Measurements from ENCODE around the gene SPG11.
"Not testable (repeated sequence)": the region's sequence is repeated elsewhere in the genome, so short reads cannot be mapped to it uniquely, and the experiment has no call there.

The SPG11 gene

DNA sequence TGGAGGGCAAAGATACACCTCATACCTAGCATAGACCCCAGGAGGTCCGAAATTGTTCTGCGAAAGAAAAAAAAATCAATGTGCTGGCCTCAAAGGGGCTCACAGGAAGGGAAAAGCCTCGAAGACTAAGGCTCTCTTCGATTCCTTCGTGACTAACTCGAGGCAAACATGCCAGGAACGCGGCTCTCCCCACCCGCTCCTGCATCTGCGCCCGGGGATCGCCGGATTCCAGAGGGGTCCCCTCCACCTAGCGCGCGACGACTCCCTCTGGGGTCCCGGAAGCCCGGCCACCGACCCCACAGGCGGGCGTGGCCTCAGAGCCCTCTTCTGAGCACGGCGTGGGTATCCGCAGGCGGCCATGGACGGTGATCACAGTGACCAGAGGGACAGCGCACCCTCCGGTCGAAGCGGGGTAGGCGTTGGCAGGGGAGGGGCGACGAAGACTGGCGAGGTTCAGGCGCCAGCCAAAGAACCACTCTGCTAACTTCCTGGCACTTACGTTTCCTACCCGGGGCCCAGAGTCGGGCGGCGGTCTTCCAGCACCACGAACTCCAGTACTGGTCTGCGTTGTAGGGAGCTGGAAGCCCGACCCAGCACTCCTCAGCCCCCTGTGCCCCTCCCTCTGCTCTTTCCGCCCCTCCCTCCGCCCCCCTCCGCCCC is 127.0 kb downstream of the SPG11 start:
- H3K4me3 ChIP-seq (replicated peaks in 1 of 2; ENCODE audit: low read depth in 2 of 2, low read length in 2 of 2) = peak overlapping the region; percentile 76 to 77
- TF ChIP-seq, protein P1, sequence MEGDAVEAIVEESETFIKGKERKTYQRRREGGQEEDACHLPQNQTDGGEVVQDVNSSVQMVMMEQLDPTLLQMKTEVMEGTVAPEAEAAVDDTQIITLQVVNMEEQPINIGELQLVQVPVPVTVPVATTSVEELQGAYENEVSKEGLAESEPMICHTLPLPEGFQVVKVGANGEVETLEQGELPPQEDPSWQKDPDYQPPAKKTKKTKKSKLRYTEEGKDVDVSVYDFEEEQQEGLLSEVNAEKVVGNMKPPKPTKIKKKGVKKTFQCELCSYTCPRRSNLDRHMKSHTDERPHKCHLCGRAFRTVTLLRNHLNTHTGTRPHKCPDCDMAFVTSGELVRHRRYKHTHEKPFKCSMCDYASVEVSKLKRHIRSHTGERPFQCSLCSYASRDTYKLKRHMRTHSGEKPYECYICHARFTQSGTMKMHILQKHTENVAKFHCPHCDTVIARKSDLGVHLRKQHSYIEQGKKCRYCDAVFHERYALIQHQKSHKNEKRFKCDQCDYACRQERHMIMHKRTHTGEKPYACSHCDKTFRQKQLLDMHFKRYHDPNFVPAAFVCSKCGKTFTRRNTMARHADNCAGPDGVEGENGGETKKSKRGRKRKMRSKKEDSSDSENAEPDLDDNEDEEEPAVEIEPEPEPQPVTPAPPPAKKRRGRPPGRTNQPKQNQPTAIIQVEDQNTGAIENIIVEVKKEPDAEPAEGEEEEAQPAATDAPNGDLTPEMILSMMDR (IDR thresholded peaks at IDR 0.05; ENCODE audit: low read depth, low read length) = peak; percentile 51
- DNase-seq (ENCODE audit: low read depth in 2 of 2) = peak in 1 of 2 donors; percentile 75

DNA sequence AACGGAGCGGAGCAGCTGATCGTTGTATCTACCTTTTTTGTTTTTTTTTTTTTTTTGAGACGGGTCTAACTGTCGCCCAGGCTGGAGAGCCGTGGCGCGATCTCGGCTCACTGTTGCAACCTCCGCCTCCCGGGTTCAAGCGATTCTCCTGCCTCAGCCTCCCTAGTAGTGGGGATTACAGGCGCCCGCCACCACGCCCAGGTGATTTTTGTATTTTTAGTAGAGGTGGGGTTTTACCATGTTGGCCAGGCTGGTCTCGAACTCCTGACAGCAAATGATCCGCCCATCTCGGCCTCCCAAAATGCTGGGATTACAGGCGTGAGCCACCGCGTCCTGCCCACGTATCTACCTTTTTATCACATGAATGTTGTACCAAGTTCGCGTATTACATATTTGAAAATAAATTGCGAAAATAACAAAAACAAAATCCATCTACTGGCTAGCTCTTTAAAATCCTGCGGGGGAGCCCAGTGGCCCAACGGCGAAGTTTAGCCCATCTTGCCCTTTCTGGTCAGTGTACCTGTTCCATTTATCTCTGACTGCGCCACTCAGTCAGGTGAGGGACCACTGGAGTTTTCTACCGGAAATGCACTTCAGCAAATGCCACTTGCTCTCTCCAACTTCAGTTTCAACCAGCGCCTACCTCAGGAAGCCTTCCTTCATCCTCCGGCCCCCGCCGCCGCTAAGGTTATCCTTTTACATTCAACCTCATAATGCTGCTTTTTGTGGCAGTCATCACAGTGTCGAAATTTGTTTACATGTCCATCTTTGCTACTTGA is 127.8 kb downstream of the SPG11 start:
- TF ChIP-seq, protein P1 (IDR thresholded peaks at IDR 0.05; ENCODE audit: low read depth, low read length) = no peak
- no peak for DNase-seq (ENCODE audit: low read depth in 2 of 2)
- H3K4me3 ChIP-seq (replicated peaks in 1 of 2; ENCODE audit: low read depth in 2 of 2, low read length in 2 of 2) = peak overlapping the region; percentile 76 to 77

DNA sequence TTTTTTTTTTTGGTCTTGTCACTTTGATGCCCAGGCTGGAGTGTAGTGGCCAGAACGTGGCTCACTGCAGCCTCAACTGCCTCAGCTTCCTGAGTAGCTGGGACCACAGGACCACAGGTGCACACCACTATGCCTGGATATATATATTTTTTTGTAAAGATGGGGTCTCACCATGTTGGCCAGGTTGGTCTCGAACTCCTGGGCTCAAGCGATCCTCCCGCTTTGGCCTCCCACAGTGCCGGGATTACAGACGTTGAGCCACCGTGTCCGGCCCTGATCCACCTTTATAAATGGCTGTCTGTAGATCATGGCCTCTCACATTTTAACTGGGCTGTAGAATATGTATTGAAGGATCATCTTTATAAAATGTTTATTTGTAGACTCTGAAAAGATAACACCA is 128.4 kb downstream of the SPG11 start:
- TF ChIP-seq, protein P1 (IDR thresholded peaks at IDR 0.05; ENCODE audit: low read depth, low read length) = no peak
- DNase-seq (ENCODE audit: low read depth in 2 of 2) = no peak
- no peak overlapping the region for H3K4me3 ChIP-seq (replicated peaks in 1 of 2; ENCODE audit: low read depth in 2 of 2, low read length in 2 of 2)

DNA sequence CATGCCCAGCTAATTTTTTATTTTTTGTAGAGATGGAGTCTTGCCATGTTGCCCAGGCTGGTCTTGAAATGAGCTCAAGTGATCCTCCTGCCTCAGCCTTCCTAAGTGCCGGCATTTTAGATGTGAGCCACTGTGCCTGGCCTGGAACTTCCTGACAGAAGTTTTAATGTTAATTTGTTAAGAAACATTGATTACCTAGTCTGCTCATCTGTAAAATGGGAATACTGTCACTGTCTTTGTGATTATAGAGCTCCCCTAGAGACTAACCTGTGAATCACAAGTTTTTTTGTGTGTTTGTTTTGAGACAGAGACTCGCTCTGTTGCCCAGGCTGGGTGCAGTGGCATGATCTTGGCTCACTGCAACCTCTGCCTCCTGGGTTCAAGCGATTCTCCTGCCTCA is 130.8 kb downstream of the SPG11 start:
- DNase-seq (ENCODE audit: low read depth in 2 of 2) = no peak
- H3K4me3 ChIP-seq (replicated peaks in 1 of 2; ENCODE audit: low read depth in 2 of 2, low read length in 2 of 2) = no peak overlapping the region
- TF ChIP-seq, protein P1 (IDR thresholded peaks at IDR 0.05; ENCODE audit: low read depth, low read length) = peak; percentile 13

DNA sequence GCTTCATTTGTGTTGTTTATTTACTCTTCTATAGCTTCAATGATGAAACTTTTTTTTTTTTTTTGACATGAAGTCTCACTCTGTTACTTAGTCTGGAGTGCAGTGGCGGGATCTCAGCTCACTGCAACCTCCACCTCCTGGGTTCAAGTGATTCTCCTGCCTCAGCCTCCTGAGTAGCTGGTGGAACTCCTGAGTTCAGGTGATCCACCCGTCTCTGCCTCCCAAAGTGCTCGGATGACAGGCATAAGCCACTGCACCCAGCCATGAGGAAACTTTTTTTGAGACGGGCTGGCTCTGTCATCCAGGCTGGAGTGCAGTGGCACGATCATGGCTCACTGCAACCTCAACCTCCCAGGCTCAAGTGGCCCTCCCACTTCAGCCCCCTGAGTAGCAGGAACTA is 131.2 kb downstream of the SPG11 start:
- H3K4me3 ChIP-seq (replicated peaks in 1 of 2; ENCODE audit: low read depth in 2 of 2, low read length in 2 of 2); DNase-seq (ENCODE audit: low read depth in 2 of 2): not testable (repeated sequence)

DNA sequence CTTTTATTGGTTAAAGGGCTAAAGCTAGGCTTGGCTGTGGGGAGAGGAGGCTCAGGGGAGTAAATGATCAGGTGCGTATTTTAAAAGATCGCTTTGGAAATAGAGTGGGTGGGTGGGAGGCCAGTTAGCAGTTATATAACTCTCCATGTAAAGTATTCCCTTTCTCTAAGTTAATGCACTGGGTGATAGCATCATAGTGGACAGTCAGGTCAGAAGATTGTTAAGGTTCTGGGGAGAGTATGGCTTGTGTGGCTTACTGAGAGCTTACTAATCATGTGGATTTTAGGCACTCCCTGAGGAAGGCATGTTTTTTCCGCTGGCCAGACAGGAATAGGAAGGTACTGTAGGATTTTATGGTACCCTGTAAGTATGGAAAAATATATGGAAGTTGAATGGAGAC is 132.8 kb downstream of the SPG11 start:
- DNase-seq (ENCODE audit: low read depth in 2 of 2) = no peak
- TF ChIP-seq, protein P1 (IDR thresholded peaks at IDR 0.05; ENCODE audit: low read depth, low read length) = no peak
- H3K4me3 ChIP-seq (replicated peaks in 1 of 2; ENCODE audit: low read depth in 2 of 2, low read length in 2 of 2) = no peak overlapping the region

DNA sequence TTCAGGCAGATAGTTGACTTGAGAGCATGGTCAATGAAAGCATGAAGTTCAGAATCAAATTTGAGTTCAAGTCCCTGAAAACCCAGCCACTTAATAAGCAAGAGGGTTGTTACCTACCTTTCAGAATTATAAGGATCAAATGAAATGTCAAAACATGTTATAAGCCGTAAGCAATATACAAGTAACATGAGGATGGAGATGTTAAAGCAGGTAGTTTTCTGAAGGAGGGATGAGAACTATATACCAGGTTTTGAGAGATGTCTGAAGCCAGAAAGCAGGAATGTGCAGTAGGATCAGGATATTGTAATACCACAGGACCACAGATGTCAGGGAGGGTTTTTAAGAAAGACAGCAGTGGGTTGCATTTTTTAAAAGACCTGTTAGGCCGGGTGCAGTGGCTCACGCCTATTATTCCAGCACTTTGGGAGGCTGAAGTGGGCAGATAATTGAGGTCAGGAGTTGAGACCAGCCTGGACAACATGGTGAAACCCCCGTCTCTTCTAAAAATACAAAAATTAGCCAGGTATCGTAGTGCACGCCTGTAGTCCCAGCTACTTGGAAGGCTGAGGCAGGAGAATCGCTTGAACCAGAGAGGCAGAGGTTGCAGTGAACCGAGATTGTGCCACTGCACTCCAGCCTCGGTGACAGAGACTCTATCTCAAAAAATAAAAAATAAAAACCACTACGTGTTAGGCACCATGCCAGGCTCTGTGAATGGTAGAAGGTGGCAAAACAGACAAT is 133.4 kb downstream of the SPG11 start:
- no peak overlapping the region for H3K4me3 ChIP-seq (replicated peaks in 1 of 2; ENCODE audit: low read depth in 2 of 2, low read length in 2 of 2)
- no peak for DNase-seq (ENCODE audit: low read depth in 2 of 2)
- TF ChIP-seq, protein P1 (IDR thresholded peaks at IDR 0.05; ENCODE audit: low read depth, low read length) = no peak
